K562 (cell line): ENCODE measurements around the gene CABP4. TPM values are rescaled to one million over a fixed set of nuclear protein-coding genes. Genes with fewer than 3 reads are reported as not detected.

Source experiments
- ARID2 ChIP-seq: fragments of 450-650 bp; IDR thresholded peaks from 2 replicates; pipeline ENCODE4 v1.6.1; 2017; ENCODE audit warnings: antibody characterized with exemption, mild to moderate bottlenecking
- CBX1 ChIP-seq: sonication (generic); IDR thresholded peaks from 2 replicates; pipeline ENCODE4 v1.6.1; 2016; ENCODE audit warnings: antibody characterized with exemption, low read depth, mild to moderate bottlenecking
- CBX2 ChIP-seq: fragments of 200-600 bp; sonication (generic); IDR thresholded peaks from one replicate; pipeline ENCODE4 v1.6.1; 2012; ENCODE audit warnings: mild to moderate bottlenecking, low read length, inconsistent platforms; ENCODE audit not compliant: insufficient read depth, poor library complexity, severe bottlenecking
- EWSR1 ChIP-seq: fragments of 450-650 bp; IDR thresholded peaks from 2 replicates; pipeline ENCODE4 v1.6.1; 2018; ENCODE audit warnings: borderline replicate concordance, mild to moderate bottlenecking, low read depth, moderate library complexity; ENCODE audit not compliant: partially characterized antibody
- FOXK1 ChIP-seq: sonication (generic); formaldehyde crosslinking; IDR thresholded peaks from 2 replicates; pipeline ENCODE4 v1.8.0; 2022; ENCODE audit warnings: missing genetic modification reagents, mild to moderate bottlenecking, borderline replicate concordance
- HSF4 ChIP-seq: fragments of 250-450 bp; sonication (Bioruptor Pico); IDR thresholded peaks from 2 replicates; pipeline ENCODE4 v2.1.2; 2022; ENCODE audit warnings: mild to moderate bottlenecking, moderate library complexity, borderline replicate concordance
- IRF2 ChIP-seq: sonication (generic); formaldehyde crosslinking; IDR thresholded peaks from 2 replicates; pipeline ENCODE4 v1.8.1; 2022; ENCODE audit warnings: mild to moderate bottlenecking, missing genetic modification reagents
- MYNN ChIP-seq, 2 experiments: sonication (generic); formaldehyde crosslinking in 1 of 2; IDR thresholded peaks; 2 replicates each; pipeline versions ENCODE4 v1.5.0 to v1.6.1; 2016 to 2020; ENCODE audit warnings: antibody characterized with exemption in 1 of 2, missing genetic modification reagents in 1 of 2
- RCOR1 ChIP-seq, 2 experiments: IDR thresholded peaks; 2 replicates each; pipeline ENCODE4 v1.6.1; 2012; ENCODE audit warnings: low read depth in 2 of 2, low read length in 2 of 2, borderline replicate concordance in 1 of 2, improper control_type of control experiment in 1 of 2
- SAP30 ChIP-seq: fragments of 200-600 bp; sonication (generic); IDR thresholded peaks from 2 replicates; pipeline ENCODE4 v1.6.1; 2012; ENCODE audit warnings: borderline replicate concordance, low read depth, mild to moderate bottlenecking, moderate library complexity, low read length, control low read depth, inconsistent platforms; ENCODE audit not compliant: insufficient read depth, poor library complexity, severe bottlenecking
- TAF9B ChIP-seq: fragments of 450-650 bp; IDR thresholded peaks from 2 replicates; pipeline ENCODE4 v1.6.1; 2018; ENCODE audit warnings: mild to moderate bottlenecking; ENCODE audit not compliant: partially characterized antibody
- TCF7L2 ChIP-seq: fragments of 150-350 bp; IDR thresholded peaks from 2 replicates; pipeline ENCODE4 v1.6.1; 2016; ENCODE audit warnings: low read depth, mild to moderate bottlenecking, low read length, moderate library complexity
- ZNF436 ChIP-seq: fragments of 250-450, 450-650 bp; sonication (Bioruptor Pico); formaldehyde crosslinking; IDR thresholded peaks from 2 replicates; pipeline ENCODE4 v1.7.0; 2020; ENCODE audit warnings: mild to moderate bottlenecking
- polyA plus RNA-seq, 8 experiments: library from polyadenylated mRNA; depleted of rRNA in 4 of 8; stranded (reverse) in 5 of 8; unstranded in 3 of 8; fragments of >200 nt; fragmentation: Nextera tagmentation in 2 of 8; fragmentation: Illumina TruSeq in 1 of 8; extraction: Ambion mirVana in 2 of 8; extraction: Trizol in 1 of 8; gene quantifications; 2 replicates each; pipeline versions ENCODE4 v1.2.1 to v1.2.3, GENCODE V29; 2011 to 2014; ENCODE audit warnings: inconsistent platforms in 1 of 8, missing spikeins in 1 of 8
- total RNA-seq, 7 experiments: library from RNA; depleted of rRNA in 6 of 7; stranded (reverse); fragments of >200 nt in 6 of 7; fragmentation: Illumina TruSeq in 2 of 7; extraction: Trizol in 2 of 7; gene quantifications; 2 replicates each; pipeline versions ENCODE4 v1.2.1 to v1.2.3, GENCODE V29; 2011 to 2021; ENCODE audit warnings: low replicate concordance in 1 of 7
- TF ChIP-seq, protein P1 (sequence below): fragments of 450-650 bp; formaldehyde crosslinking; IDR thresholded peaks from 2 replicates; pipeline ENCODE4 v1.4.0; 2020; ENCODE audit warnings: mild to moderate bottlenecking, moderate library complexity
- TF ChIP-seq, protein P2 (sequence below): IDR thresholded peaks from 3 replicates; pipeline ENCODE4 v1.6.1; 2011; ENCODE audit warnings: borderline replicate concordance, mild to moderate bottlenecking; ENCODE audit not compliant: insufficient read length, insufficient read depth
- TF ChIP-seq, protein P3 (sequence below), 2 experiments: fragments of 150-350 bp in 1 of 2; IDR thresholded peaks; 2 replicates each; pipeline ENCODE4 v1.6.1; 2012 to 2016; ENCODE audit warnings: low read depth in 2 of 2, low read length in 2 of 2, mild to moderate bottlenecking in 1 of 2, moderate library complexity in 1 of 2
- TF ChIP-seq, protein P4 (sequence below), 2 experiments: fragments of 450-650 bp in 1 of 2; sonication (generic) in 1 of 2; formaldehyde crosslinking; conservative IDR thresholded peaks; 2 replicates each; pipeline versions ENCODE4 v1.4.0 to v1.8.1; 2020 to 2022; ENCODE audit warnings: mild to moderate bottlenecking in 1 of 2, missing genetic modification reagents in 1 of 2

Gene CABP4
- total and polyA plus RNA-seq, 9 of the 15 experiments (the other 6 are each of a cell fraction or from before 2014, with no cell fraction given) = 0.11 TPM; not detected in 8

DNA sequence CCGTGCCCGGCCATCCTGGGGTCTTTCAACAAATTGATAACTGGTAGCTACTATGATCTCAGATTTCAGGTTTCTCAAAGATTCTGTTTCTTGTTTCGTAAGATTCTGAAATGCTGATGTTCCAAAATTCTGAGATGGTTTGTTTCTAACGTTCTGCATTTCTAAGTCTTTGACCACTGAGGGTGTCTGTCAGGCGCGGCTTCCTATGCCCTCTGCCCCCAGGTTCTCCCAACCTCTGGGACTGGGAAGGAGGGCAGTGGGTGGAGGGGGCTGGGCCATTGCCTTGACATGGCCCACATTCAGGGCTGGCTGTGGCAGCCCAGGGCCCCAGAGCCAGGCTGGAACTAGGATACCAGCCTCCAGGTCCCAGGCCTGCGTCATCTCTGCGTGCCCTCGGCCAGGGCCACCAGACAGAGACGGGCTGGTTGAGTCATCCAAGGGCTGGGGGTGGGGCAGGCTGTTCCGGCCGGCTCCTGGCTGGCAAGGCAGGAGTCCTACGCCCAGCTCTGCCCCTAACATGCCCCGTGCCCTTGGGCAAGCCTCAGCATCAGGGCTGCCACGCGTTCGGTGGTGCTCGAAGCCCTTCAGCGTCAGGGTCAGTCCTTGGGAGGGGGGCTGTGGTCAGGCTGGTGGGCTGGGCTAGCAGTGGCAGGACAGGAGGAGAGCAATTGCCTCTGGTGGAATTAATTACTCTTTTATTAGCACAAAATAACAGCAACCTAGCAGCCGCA is 8.7 kb downstream of the CABP4 start (continued):
- peak; percentile 19 for TF ChIP-seq SAP30
- TF ChIP-seq ZNF436 (CRISPR knock-in tag) = no peak
- no peak for TF ChIP-seq EWSR1
- no peak for TF ChIP-seq ARID2
- TF ChIP-seq, protein P1, sequence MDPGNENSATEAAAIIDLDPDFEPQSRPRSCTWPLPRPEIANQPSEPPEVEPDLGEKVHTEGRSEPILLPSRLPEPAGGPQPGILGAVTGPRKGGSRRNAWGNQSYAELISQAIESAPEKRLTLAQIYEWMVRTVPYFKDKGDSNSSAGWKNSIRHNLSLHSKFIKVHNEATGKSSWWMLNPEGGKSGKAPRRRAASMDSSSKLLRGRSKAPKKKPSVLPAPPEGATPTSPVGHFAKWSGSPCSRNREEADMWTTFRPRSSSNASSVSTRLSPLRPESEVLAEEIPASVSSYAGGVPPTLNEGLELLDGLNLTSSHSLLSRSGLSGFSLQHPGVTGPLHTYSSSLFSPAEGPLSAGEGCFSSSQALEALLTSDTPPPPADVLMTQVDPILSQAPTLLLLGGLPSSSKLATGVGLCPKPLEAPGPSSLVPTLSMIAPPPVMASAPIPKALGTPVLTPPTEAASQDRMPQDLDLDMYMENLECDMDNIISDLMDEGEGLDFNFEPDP (CRISPR knock-in tag) = 0 out of 2 replicates have a peak, but pooled peaks have one; percentile 37
- no peak for TF ChIP-seq TCF7L2
- TF ChIP-seq CBX1 = no peak
- TF ChIP-seq CBX2 = no peak
- TF ChIP-seq RCOR1 (IDR thresholded peaks at IDR 0.05; ENCODE audit: borderline replicate concordance in 1 of 2, low read depth in 2 of 2, low read length in 2 of 2) = peak in 1 of 2 experiments; percentile 25; a peak in 1 of 4 replicates
- TF ChIP-seq IRF2 = no peak
- TF ChIP-seq MYNN (IDR thresholded peaks at IDR 0.05) = peak; percentile 81
- TF ChIP-seq MYNN (CRISPR knock-in tag; IDR thresholded peaks at IDR 0.05) = no peak
- TF ChIP-seq, protein P2, sequence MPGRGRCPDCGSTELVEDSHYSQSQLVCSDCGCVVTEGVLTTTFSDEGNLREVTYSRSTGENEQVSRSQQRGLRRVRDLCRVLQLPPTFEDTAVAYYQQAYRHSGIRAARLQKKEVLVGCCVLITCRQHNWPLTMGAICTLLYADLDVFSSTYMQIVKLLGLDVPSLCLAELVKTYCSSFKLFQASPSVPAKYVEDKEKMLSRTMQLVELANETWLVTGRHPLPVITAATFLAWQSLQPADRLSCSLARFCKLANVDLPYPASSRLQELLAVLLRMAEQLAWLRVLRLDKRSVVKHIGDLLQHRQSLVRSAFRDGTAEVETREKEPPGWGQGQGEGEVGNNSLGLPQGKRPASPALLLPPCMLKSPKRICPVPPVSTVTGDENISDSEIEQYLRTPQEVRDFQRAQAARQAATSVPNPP = no peak
- no peak for TF ChIP-seq FOXK1 (CRISPR knock-in tag)
- TF ChIP-seq, protein P3, sequence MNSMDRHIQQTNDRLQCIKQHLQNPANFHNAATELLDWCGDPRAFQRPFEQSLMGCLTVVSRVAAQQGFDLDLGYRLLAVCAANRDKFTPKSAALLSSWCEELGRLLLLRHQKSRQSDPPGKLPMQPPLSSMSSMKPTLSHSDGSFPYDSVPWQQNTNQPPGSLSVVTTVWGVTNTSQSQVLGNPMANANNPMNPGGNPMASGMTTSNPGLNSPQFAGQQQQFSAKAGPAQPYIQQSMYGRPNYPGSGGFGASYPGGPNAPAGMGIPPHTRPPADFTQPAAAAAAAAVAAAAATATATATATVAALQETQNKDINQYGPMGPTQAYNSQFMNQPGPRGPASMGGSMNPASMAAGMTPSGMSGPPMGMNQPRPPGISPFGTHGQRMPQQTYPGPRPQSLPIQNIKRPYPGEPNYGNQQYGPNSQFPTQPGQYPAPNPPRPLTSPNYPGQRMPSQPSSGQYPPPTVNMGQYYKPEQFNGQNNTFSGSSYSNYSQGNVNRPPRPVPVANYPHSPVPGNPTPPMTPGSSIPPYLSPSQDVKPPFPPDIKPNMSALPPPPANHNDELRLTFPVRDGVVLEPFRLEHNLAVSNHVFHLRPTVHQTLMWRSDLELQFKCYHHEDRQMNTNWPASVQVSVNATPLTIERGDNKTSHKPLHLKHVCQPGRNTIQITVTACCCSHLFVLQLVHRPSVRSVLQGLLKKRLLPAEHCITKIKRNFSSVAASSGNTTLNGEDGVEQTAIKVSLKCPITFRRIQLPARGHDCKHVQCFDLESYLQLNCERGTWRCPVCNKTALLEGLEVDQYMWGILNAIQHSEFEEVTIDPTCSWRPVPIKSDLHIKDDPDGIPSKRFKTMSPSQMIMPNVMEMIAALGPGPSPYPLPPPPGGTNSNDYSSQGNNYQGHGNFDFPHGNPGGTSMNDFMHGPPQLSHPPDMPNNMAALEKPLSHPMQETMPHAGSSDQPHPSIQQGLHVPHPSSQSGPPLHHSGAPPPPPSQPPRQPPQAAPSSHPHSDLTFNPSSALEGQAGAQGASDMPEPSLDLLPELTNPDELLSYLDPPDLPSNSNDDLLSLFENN (IDR thresholded peaks at IDR 0.05; ENCODE audit: low read depth in 2 of 2, low read length in 2 of 2) = 0 out of 4 replicates have a peak, but pooled peaks of 1 of the 2 experiments have one; percentile 11
- TF ChIP-seq HSF4 (CRISPR knock-in tag) = no peak
- TF ChIP-seq, protein P4, sequence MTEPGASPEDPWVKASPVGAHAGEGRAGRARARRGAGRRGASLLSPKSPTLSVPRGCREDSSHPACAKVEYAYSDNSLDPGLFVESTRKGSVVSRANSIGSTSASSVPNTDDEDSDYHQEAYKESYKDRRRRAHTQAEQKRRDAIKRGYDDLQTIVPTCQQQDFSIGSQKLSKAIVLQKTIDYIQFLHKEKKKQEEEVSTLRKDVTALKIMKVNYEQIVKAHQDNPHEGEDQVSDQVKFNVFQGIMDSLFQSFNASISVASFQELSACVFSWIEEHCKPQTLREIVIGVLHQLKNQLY (CRISPR knock-in tag; conservative IDR thresholded peaks at IDR 0.05) = 0 out of 4 replicates have a peak, but pooled peaks of 1 of the 2 experiments have one; percentile 9
- no peak for TF ChIP-seq TAF9B
